A673 (cell line): ENCODE results near the gene ANKRD35. TPM values are rescaled to one million over a fixed set of nuclear protein-coding genes. Genes with fewer than 3 reads are reported as not detected.

ENCODE experiments used
- BruUV-seq: library from RNA; stranded (reverse); fragments of 400-500 nt; replicated peaks from 2 replicates; lab custom pipeline; 2021; lab: Mats Ljungman, UMichigan
- CTCF ChIA-PET: fragments of 300-600 bp; sonication (Branson Sonifier 250); formaldehyde crosslinking; loops from one replicate; lab custom pipeline; 2022; ENCODE audit warnings: antibody characterized with exemption; lab: Charles Lee
- POLR2A ChIA-PET: fragments of 300-600 bp; sonication (Branson Sonifier 250); formaldehyde crosslinking; loops from one replicate; lab custom pipeline; 2022; ENCODE audit warnings: antibody characterized with exemption; ENCODE audit not compliant: low non-redundant PET; lab: Charles Lee
- DNase-seq: peaks from one replicate; pipeline ENCODE4 v3.0.0-alpha.2; 2015; ENCODE audit warnings: low spot score
- H3K27ac ChIP-seq: fragments of 200-600 bp; sonication (generic); 2 replicates; pipeline ENCODE4 v1.5.1; 2016; ENCODE audit warnings: mixed run types, low read depth, mild to moderate bottlenecking, mixed read lengths, antibody characterized with exemption, low read length; ENCODE audit not compliant: poor library complexity, severe bottlenecking
- H3K27me3 ChIP-seq: fragments of 200-600 bp; sonication (generic); replicated peaks from 2 replicates; pipeline ENCODE4 v1.6.1; 2017; ENCODE audit warnings: mixed run types, low read depth, mild to moderate bottlenecking, mixed read lengths, antibody characterized with exemption, low read length; ENCODE audit not compliant: insufficient read depth, poor library complexity
- H3K36me3 ChIP-seq: fragments of 200-600 bp; sonication (generic); 2 replicates; pipeline ENCODE4 v1.6.1; 2016; ENCODE audit warnings: mixed run types, mild to moderate bottlenecking, mixed read lengths, antibody characterized with exemption, low read length; ENCODE audit not compliant: insufficient read depth, poor library complexity, severe bottlenecking
- H3K4me1 ChIP-seq: fragments of 200-600 bp; sonication (generic); 2 replicates; pipeline ENCODE4 v1.6.1; 2017; ENCODE audit warnings: mixed run types, mild to moderate bottlenecking, mixed read lengths, antibody characterized with exemption, low read length; ENCODE audit not compliant: insufficient read depth, poor library complexity, severe bottlenecking
- H3K4me3 ChIP-seq: fragments of 200-600 bp; sonication (generic); 2 replicates; pipeline ENCODE4 v1.5.1; 2016; ENCODE audit warnings: low read depth, mixed run types, mild to moderate bottlenecking, mixed read lengths, low read length; ENCODE audit not compliant: poor library complexity, severe bottlenecking
- H3K9me3 ChIP-seq: fragments of 200-600 bp; sonication (generic); 2 replicates; pipeline ENCODE4 v1.6.1; 2016; ENCODE audit warnings: mixed run types, low read depth, mild to moderate bottlenecking, mixed read lengths, antibody characterized with exemption, low read length; ENCODE audit not compliant: poor library complexity, severe bottlenecking
- EZH2 ChIP-seq: fragments of 200-600 bp; sonication (generic); IDR thresholded peaks from 2 replicates; pipeline ENCODE4 v1.6.1; 2017; ENCODE audit warnings: borderline replicate concordance, low read depth, mild to moderate bottlenecking, mixed read lengths, antibody characterized with exemption, low read length; ENCODE audit not compliant: poor library complexity, severe bottlenecking
- intact Hi-C: fragments of 100-400 bp; cut with micrococcal nuclease; formaldehyde crosslinking; loops from one replicate; pipeline ENCODE4 v1.10.0; 2022; ENCODE audit not compliant: unreplicated experiment
- total RNA-seq: library from RNA; stranded (reverse); gene quantifications from 2 replicates; pipeline ENCODE4 v1.2.3, GENCODE V29; 2021
- TF ChIP-seq, protein P1 (sequence below): fragments of 300-800, 200-600 bp; sonication (generic); conservative IDR thresholded peaks from 2 replicates; pipeline ENCODE4 v1.5.1; 2017; ENCODE audit warnings: low read depth, mild to moderate bottlenecking, antibody characterized with exemption, low read length, moderate library complexity, mixed read lengths

The ANKRD35 gene
- total RNA-seq, 1 experiment from 2014 or later, result not detected

DNA sequence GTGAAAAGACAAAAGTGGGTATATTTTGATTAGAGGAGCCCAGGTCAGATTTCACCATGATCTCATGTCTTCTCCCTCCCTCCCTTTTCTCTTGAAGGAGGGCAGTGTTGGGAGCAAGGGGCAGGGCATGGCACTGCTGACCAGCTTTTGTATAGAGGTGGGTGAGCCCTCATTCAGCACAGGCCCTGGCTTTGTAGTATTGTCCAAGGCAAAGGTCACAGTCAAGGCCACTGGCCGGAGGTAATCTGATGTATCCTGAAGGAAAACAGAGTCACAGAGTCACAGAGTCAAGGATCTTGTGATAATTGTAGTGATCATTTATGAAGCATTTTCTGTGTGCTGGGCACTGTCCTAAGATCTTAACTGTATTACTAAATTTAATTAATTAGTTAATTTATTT, 12.3 kb upstream of the ANKRD35 start:
- Histone ChIP-seq H3K36me3 (no peaks in the 10 kb centered on the region), H3K9me3 (no peaks in the 10 kb centered on the region), H3K4me1 (peaks cover under 1% of the 10 kb centered on the region), H3K4me3 (no peak overlapping the region), H3K27me3 (no peaks in the 10 kb centered on the region), H3K27ac (no peak overlapping the region)
- intact Hi-C loops, result no loop called here
- no TSS peak for BruUV-seq
- ChIA-PET POLR2A (no interaction called here), CTCF (no interaction called here)
- DNase-seq, result no peak
- TF ChIP-seq EZH2, result no peak
- TF ChIP-seq, protein P1, sequence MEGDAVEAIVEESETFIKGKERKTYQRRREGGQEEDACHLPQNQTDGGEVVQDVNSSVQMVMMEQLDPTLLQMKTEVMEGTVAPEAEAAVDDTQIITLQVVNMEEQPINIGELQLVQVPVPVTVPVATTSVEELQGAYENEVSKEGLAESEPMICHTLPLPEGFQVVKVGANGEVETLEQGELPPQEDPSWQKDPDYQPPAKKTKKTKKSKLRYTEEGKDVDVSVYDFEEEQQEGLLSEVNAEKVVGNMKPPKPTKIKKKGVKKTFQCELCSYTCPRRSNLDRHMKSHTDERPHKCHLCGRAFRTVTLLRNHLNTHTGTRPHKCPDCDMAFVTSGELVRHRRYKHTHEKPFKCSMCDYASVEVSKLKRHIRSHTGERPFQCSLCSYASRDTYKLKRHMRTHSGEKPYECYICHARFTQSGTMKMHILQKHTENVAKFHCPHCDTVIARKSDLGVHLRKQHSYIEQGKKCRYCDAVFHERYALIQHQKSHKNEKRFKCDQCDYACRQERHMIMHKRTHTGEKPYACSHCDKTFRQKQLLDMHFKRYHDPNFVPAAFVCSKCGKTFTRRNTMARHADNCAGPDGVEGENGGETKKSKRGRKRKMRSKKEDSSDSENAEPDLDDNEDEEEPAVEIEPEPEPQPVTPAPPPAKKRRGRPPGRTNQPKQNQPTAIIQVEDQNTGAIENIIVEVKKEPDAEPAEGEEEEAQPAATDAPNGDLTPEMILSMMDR, result no peak

DNA sequence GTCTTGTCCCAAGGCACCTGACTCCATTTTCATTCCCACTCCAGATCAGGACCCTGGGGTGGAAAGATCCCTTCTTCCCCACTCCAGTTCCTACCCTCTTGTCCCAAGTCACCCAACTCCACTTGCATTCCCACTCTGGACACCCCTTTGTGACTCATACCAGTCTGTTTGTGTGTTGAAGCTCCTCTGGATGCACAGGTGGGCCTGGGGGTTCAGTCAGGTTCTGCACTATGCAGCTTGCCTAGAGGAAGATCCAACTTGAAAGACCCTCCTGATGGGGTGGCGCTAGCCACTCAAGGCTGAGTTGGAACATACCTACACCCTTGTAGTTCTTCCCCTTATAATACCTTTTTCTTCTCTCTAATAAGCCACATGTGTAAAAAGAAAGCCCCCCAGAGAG, 9.8 kb upstream of the ANKRD35 start:
- H3K36me3 ChIP-seq, result no peaks in the 10 kb centered on the region
- POLR2A ChIA-PET, result no interaction called here
- H3K27ac ChIP-seq, result no peak overlapping the region
- peaks cover 20% of the 10 kb centered on the region for H3K4me1 ChIP-seq
- CTCF ChIA-PET, result no interaction called here
- BruUV-seq, result no TSS peak
- intact Hi-C loops, result no loop called here
- TF ChIP-seq, protein P1, result no peak
- no peak for TF ChIP-seq EZH2
- no peak for DNase-seq
- no peak overlapping the region for H3K4me3 ChIP-seq
- no peaks in the 10 kb centered on the region for H3K9me3 ChIP-seq
- no peaks in the 10 kb centered on the region for H3K27me3 ChIP-seq

DNA sequence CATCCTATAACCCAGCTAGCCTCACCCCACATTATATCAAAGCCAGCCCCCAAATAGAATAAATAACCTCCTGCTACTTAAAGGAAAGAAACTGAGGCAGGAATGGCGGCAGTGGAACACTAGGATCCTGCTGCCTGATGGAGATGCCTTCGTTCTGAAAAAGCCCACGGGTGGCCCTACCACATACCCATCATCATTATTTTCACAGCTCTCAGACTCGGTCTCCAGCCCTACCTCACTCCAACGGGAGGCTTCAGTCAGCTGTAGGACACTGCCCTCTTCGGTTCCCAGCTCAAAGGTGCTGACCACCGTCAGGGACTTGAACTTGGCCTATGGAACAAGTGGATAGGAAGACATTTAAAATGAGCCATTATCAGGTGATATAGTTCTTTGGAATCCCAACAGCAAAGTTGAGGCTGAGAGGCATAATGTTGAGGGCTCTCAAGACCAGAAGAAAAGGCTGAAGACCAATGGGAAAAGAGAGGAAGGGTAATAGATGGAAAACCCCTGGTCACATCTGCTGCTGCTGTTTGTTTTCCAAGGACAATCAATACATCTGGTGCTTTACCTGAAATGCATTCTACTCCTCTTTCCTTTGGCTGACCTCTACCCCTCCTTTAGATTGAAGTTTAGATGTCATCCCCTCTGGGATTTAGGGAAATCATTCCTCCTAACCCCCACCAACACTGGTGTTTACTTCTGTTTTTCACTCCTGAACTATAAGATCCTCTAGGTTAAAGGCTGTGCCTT, 7.8 kb upstream of the ANKRD35 start:
- ChIA-PET CTCF (interaction anchor here (2.1 to 2.5 kb wide), 2 partner anchors 17 to 86 kb away, joined by 9 to 13 read pairs; partner anchors contain the start of gene ITGA10), POLR2A (no interaction called here)
- intact Hi-C loops, result loop anchor here (2.0 kb wide), 2 partner anchors 25 to 113 kb away; partner anchors contain the start of gene PEX11B
- no peaks in the 10 kb centered on the region for H3K9me3 ChIP-seq
- no peak overlapping the region for H3K27ac ChIP-seq
- H3K36me3 ChIP-seq, result no peaks in the 10 kb centered on the region
- no peak overlapping the region for H3K4me3 ChIP-seq
- BruUV-seq, result no TSS peak
- peaks cover 20% of the 10 kb centered on the region for H3K4me1 ChIP-seq
- no peak for DNase-seq
- no peak for TF ChIP-seq EZH2
- TF ChIP-seq, protein P1, result no peak
- no peaks in the 10 kb centered on the region for H3K27me3 ChIP-seq
